Suprapubic skin (tissue), 4 donors: ENCODE data around the gene HNMT. TPM values are rescaled to one million over a fixed set of nuclear protein-coding genes. Genes with fewer than 3 reads are reported as not detected.

Experiments used
- DNase-seq, 2 donors: peaks; one replicate each; pipeline ENCODE4 v3.0.0-alpha.2; 2019; ENCODE audit warnings: low spot score in 2 of 2
- H3K27ac ChIP-seq: fragments of 200-600 bp; sonication (generic); one replicate; pipeline ENCODE4 v1.5.1; 2019
- H3K27me3 ChIP-seq: fragments of 200-600 bp; sonication (generic); one replicate; pipeline ENCODE4 v1.5.1; 2019
- H3K36me3 ChIP-seq: fragments of 200-600 bp; sonication (generic); one replicate; pipeline ENCODE4 v1.5.1; 2019
- H3K4me1 ChIP-seq: fragments of 200-600 bp; sonication (generic); one replicate; pipeline ENCODE4 v1.5.1; 2019
- H3K4me3 ChIP-seq: fragments of 200-600 bp; sonication (generic); one replicate; pipeline ENCODE4 v1.5.1; 2019; ENCODE audit warnings: mild to moderate bottlenecking
- H3K9me3 ChIP-seq: fragments of 200-600 bp; sonication (generic); one replicate; pipeline ENCODE4 v1.5.1; 2019
- EP300 ChIP-seq: sonication (generic); formaldehyde crosslinking; IDR thresholded peaks from one replicate; pipeline ENCODE4 v1.6.1; 2017; ENCODE audit warnings: antibody characterized with exemption
- POLR2A ChIP-seq, 2 donors: fragments of 450-650 bp; IDR thresholded peaks; one replicate each; pipeline ENCODE4 v1.6.1; 2017; ENCODE audit warnings: antibody characterized with exemption in 2 of 2, mild to moderate bottlenecking in 2 of 2, moderate library complexity in 2 of 2
- POLR2AphosphoS5 ChIP-seq, 3 donors: sonication (generic); formaldehyde crosslinking; IDR thresholded peaks; one replicate each; pipeline ENCODE4 v1.6.1; 2017; ENCODE audit warnings: antibody characterized with exemption in 3 of 3
- WGBS: methylation state at CpG from one replicate; pipeline ENCODE4 v1.1.5; 2018; 5-methylcytosine and 5-hydroxymethylcytosine counted together
- total RNA-seq, 4 donors: library from RNA; depleted of rRNA; stranded (reverse); fragments of >200 nt; gene quantifications; one replicate each; pipeline ENCODE4 v1.1.0, GENCODE V29; 2016
- TF ChIP-seq, protein P1 (sequence below), 2 donors: fragments of 200-600 bp in 1 of 2; fragments of 450-650 bp in 1 of 2; sonication (generic) in 1 of 2; IDR thresholded peaks; one replicate each; pipeline ENCODE4 v1.5.1; 2016 to 2019; ENCODE audit warnings: antibody characterized with exemption in 2 of 2, mild to moderate bottlenecking in 1 of 2, moderate library complexity in 1 of 2

HNMT gene
- total RNA-seq, 4 donors from 2014 or later, result 16.7 to 28.5 (median 19.9) TPM

DNA sequence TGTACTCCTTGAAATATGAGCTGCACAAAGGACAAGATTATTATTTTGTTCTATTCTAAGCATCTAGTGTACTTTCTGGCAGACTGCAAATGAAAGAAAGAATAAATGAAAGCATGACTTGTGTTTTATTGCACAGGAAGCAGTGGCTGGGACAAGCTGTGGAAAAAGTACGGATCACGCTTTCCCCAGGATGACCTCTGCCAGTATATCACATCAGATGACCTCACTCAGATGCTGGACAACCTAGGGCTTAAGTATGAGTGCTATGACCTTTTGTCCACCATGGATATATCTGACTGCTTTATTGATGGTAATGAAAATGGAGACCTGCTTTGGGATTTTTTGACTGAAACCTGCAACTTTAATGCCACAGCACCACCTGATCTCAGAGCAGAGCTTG, 49.4 kb downstream of the HNMT start:
- no peaks in the 10 kb centered on the region for H3K9me3 ChIP-seq
- DNase-seq, result no peak
- H3K27me3 ChIP-seq, result no peaks in the 10 kb centered on the region
- no peak for TF ChIP-seq EP300
- H3K4me3 ChIP-seq, result no peak overlapping the region
- H3K36me3 ChIP-seq, result peaks cover 6% of the 10 kb centered on the region
- H3K4me1 ChIP-seq, result no peaks in the 10 kb centered on the region
- H3K27ac ChIP-seq, result no peak overlapping the region
- WGBS, result 77% methylated on average over 2 of the region's 2 CpGs

DNA sequence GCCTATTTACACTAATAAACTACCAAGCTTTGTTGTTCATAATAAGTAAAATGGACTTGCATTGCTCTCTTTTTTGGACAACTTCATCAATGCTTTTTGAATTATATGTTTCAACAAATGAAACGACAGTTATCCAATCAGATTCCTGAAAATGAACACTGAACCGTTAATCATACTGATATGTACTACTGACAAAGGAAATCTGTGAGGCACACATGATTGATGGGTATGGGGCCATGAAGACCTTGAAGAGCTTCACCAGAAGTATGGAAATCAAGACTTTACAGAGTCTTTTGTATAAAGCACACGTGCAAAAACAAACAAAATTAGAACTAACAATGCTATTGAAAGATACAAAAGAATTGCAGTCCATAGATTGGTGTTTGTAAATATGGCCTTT, 51.2 kb downstream of the HNMT start:
- WGBS, result 78% methylated on average over 3 of the region's 3 CpGs
- no peak for DNase-seq
- Histone ChIP-seq H3K4me1 (no peaks in the 10 kb centered on the region), H3K36me3 (peaks cover 6% of the 10 kb centered on the region), H3K9me3 (no peaks in the 10 kb centered on the region), H3K4me3 (no peak overlapping the region), H3K27me3 (no peaks in the 10 kb centered on the region), H3K27ac (no peak overlapping the region)
- TF ChIP-seq POLR2AphosphoS5 (IDR thresholded peaks at IDR 0.05), result no peak
- no peak for TF ChIP-seq POLR2A (IDR thresholded peaks at IDR 0.05)
- TF ChIP-seq EP300, result no peak
- TF ChIP-seq, protein P1, sequence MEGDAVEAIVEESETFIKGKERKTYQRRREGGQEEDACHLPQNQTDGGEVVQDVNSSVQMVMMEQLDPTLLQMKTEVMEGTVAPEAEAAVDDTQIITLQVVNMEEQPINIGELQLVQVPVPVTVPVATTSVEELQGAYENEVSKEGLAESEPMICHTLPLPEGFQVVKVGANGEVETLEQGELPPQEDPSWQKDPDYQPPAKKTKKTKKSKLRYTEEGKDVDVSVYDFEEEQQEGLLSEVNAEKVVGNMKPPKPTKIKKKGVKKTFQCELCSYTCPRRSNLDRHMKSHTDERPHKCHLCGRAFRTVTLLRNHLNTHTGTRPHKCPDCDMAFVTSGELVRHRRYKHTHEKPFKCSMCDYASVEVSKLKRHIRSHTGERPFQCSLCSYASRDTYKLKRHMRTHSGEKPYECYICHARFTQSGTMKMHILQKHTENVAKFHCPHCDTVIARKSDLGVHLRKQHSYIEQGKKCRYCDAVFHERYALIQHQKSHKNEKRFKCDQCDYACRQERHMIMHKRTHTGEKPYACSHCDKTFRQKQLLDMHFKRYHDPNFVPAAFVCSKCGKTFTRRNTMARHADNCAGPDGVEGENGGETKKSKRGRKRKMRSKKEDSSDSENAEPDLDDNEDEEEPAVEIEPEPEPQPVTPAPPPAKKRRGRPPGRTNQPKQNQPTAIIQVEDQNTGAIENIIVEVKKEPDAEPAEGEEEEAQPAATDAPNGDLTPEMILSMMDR (IDR thresholded peaks at IDR 0.05), result no peak

DNA sequence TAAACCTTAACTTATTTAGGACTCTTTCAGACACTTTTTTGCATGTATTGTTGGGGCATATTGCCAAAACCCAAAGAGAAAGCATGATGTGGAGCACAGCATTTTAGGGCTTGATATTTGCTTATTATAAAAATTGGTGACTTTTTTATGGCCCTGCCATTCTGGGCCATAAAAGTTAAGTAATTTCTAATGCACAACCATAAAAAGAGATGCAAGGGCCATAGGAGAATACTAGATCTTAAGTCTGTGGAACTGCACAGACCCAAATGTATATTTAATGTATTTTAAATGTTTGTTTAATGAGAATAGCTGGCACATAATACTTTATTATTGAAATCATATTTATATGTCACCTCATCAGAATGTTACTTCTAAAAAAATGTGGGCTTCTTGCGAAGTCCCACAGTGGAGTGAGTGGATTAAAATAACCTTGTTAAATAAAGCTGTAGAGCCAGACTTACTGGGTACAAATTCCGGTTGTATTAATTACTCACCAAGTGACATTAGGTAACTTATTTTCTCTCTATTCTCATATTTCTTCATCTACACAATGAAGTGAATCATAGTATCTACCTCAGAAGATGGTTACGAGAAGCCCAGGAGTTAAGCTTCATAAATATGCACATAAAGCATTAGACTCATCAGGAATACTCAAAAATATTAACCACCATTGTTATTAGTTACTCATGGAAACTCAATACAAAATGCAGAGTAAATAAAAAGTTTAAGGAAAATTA, 52.2 kb downstream of the HNMT start:
- DNase-seq, result no peak
- Histone ChIP-seq H3K4me3 (no peak overlapping the region), H3K27ac (no peak overlapping the region), H3K4me1 (no peaks in the 10 kb centered on the region), H3K9me3 (no peaks in the 10 kb centered on the region), H3K36me3 (peaks cover 6% of the 10 kb centered on the region), H3K27me3 (no peaks in the 10 kb centered on the region)
- TF ChIP-seq, protein P1 (IDR thresholded peaks at IDR 0.05), result no peak
- TF ChIP-seq EP300 (no peak), POLR2A (IDR thresholded peaks at IDR 0.05) (no peak), POLR2AphosphoS5 (IDR thresholded peaks at IDR 0.05) (no peak)
- WGBS, result 84% methylated on average over 3 of the region's 3 CpGs

DNA sequence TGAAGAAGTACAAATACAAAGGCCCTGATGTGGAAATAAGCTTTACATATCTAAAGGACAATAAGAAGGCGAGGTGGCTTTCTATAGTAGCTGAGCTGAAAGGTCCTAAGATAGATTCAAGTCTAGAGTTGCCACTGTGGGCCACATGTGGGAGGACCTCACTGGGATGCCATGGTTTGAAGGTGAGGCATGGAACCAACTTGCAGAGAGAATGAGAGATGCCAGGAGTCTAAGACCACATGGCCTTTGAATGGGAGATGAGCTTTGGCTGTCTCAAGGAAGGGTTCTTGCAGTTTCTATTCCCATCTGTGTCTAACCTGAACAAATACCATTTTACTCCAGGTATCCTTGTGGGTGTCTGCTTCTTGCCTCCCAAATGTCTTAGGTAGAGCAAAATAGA, 53.6 kb downstream of the HNMT start:
- Histone ChIP-seq H3K27me3 (no peaks in the 10 kb centered on the region), H3K4me1 (no peaks in the 10 kb centered on the region), H3K9me3 (no peaks in the 10 kb centered on the region), H3K36me3 (peaks cover 3% of the 10 kb centered on the region), H3K27ac (no peak overlapping the region), H3K4me3 (no peak overlapping the region)
- TF ChIP-seq POLR2AphosphoS5 (IDR thresholded peaks at IDR 0.05) (no peak), POLR2A (IDR thresholded peaks at IDR 0.05) (no peak), EP300 (no peak)
- TF ChIP-seq, protein P1 (IDR thresholded peaks at IDR 0.05), result no peak
- no peak for DNase-seq
- 96% methylated on average over 1 of the region's 1 CpG for WGBS

DNA sequence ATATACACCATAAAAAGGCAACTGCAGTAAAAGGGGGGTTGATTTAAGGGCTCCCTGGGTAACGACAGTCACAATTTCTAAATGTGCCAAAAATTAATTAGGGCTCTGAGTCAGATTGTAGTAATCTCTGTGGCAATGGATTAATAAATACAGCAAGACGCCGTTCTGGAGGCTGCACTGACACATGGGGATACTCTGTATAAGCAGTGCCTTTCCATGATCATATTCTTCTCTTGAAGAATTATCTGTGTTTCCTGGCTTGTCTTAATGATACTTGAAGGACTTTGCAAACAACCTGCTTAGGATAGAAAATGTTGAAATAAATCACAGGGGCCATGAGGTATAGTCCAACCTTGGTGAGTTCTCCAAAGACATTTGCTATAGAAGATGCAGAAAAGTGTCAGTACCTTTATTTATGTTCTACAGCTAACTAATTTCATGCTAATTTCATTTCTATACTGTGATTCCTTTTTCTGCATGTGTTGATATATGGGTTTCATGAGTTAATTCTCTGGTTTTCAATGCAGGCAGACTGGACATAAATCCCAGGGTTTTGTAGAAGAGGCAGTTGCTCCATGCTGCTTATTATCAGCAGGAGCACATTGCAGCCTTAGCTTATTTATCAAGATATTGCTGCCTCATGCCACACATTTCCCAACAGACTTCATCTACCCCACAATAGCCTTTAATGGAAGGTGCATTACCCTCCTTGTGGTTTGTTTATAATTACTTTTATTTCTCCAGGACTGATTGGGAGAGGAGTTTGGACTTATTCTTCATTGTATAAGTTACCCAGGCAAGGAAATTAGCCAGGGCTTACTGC, 54.8 kb downstream of the HNMT start:
- Histone ChIP-seq H3K27ac (no peak overlapping the region), H3K36me3 (no peaks in the 10 kb centered on the region), H3K4me3 (no peak overlapping the region), H3K9me3 (no peaks in the 10 kb centered on the region), H3K4me1 (no peaks in the 10 kb centered on the region), H3K27me3 (no peaks in the 10 kb centered on the region)
- no peak for DNase-seq
- 43% methylated on average over 3 of the region's 3 CpGs for WGBS
- TF ChIP-seq EP300 (no peak), POLR2A (IDR thresholded peaks at IDR 0.05) (no peak), POLR2AphosphoS5 (IDR thresholded peaks at IDR 0.05) (no peak)
- TF ChIP-seq, protein P1 (IDR thresholded peaks at IDR 0.05), result no peak
